AG10803 (cell line): Measurements from ENCODE around the gene FIGN.

Experiments
- DNase-seq: peaks from one replicate; pipeline ENCODE4 v3.0.0; 2010; ENCODE audit warnings: low read depth
- H3K4me3 ChIP-seq: 2 replicates; pipeline ENCODE4 v1.5.1; 2011; ENCODE audit warnings: mild to moderate bottlenecking, low read length, control low read depth
- TF ChIP-seq, protein P1 (sequence below): conservative IDR thresholded peaks from 2 replicates; pipeline ENCODE4 v1.5.1; 2011; ENCODE audit warnings: mild to moderate bottlenecking, low read length, control low read depth, inconsistent platforms

Gene FIGN

DNA sequence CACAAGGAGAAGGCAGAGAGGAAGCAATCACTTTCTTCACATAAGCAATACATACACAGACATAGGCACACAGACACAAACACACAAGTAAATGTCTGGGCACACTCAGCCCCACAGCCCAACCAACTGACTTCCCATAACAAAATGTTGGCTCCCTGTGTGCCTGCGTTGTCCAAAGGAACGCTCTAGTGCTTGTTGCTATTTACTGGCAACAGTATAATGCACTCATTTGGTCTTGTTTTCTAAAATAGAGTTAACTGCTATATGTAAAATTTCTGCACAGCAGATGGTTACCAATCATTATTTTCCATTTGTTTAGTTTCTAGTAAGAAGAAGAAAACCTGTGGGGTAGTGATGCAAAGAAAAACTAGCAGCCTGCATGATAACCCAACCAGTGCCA is 16.5 kb downstream of the FIGN start:
- TF ChIP-seq, protein P1, sequence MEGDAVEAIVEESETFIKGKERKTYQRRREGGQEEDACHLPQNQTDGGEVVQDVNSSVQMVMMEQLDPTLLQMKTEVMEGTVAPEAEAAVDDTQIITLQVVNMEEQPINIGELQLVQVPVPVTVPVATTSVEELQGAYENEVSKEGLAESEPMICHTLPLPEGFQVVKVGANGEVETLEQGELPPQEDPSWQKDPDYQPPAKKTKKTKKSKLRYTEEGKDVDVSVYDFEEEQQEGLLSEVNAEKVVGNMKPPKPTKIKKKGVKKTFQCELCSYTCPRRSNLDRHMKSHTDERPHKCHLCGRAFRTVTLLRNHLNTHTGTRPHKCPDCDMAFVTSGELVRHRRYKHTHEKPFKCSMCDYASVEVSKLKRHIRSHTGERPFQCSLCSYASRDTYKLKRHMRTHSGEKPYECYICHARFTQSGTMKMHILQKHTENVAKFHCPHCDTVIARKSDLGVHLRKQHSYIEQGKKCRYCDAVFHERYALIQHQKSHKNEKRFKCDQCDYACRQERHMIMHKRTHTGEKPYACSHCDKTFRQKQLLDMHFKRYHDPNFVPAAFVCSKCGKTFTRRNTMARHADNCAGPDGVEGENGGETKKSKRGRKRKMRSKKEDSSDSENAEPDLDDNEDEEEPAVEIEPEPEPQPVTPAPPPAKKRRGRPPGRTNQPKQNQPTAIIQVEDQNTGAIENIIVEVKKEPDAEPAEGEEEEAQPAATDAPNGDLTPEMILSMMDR = no peak
- DNase-seq = no peak
- H3K4me3 ChIP-seq = no peak overlapping the region

GRCh38 chr2:163717993-163718680 is 17.7 kb downstream of the FIGN start:
- TF ChIP-seq, protein P1 = no peak
- H3K4me3 ChIP-seq = 0 out of 2 replicates have a peak overlapping the region, but pooled peaks have one; percentile 8
- no peak for DNase-seq

- H3K4me3 ChIP-seq = no peak overlapping the region
- TF ChIP-seq, protein P1 = no peak
- DNase-seq = no peak
These were observed 18.3 kb downstream of the FIGN start for GRCh38 chr2:163717515-163717914.

DNA sequence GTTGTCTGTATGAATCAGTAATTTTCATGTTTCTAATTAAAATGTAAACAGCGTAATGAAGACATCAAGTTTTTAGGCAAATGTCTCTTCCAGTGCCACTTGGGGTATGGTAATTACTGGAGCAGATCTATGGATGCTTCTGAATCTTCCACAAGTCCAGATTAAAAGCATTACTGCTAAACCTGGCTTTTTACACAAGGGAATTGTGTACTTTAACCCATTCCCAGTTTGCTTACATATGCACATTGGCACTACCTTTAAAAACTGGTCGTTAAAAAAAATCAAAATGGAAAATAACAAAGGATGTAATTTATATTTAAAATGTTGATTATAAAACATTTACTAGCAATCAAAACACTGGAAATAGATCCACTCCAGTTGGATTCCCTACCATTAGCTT is 19.7 kb downstream of the FIGN start:
- H3K4me3 ChIP-seq = no peak overlapping the region
- DNase-seq = no peak
- TF ChIP-seq, protein P1 = no peak

DNA sequence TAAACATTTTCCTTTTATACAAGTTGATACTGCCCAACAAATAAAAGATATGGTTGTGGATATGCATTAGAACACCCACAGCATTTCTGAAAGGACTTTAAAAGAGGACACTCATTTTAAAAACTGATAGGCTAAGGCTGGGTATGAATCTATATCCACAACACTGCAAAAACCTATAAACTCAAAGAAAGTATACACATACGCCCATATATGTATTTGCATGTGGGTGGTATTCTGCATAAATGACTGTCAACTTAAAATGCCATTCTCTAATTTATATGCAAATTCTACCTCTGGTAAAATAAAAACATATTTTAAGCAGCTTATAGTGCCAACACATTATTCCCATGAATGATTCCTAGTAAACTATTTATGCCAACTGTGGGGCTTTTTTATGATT is 20.1 kb downstream of the FIGN start:
- TF ChIP-seq, protein P1 = no peak
- H3K4me3 ChIP-seq = no peak overlapping the region
- no peak for DNase-seq

DNA sequence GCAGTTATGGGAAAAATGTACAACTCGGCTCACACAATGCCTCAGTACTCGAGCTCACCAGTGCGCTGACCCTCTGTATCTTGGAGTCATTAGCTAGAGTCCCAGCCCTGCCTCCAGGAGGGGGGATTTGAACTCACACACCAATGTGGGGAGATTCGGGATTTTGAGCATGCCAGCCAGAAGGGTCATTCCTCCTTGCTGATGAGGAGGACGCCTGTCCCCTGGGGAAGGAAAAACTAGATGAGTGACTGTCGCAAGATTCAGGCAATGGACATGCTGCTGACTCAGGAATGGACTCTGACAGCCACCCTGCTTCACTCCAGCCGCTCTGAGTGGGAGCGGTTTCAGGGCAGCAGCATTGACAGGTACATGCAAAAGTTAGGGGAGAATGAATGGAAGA is 20.6 kb downstream of the FIGN start:
- H3K4me3 ChIP-seq = no peak overlapping the region
- TF ChIP-seq, protein P1 = no peak

GRCh38 chr2:163713534-163714311 is 22.1 kb downstream of the FIGN start:
- TF ChIP-seq, protein P1 = no peak
- no peak overlapping the region for H3K4me3 ChIP-seq
- no peak for DNase-seq

More for the DNA sequence above, 20.6 kb downstream of the FIGN start:
- no peak for DNase-seq
